Measurements from ENCODE around the gene SRPK3.
"Not testable (repeated sequence)": the region's sequence is repeated elsewhere in the genome, so short reads cannot be mapped to it uniquely, and the experiment has no call there.

SRPK3 gene, protein sequence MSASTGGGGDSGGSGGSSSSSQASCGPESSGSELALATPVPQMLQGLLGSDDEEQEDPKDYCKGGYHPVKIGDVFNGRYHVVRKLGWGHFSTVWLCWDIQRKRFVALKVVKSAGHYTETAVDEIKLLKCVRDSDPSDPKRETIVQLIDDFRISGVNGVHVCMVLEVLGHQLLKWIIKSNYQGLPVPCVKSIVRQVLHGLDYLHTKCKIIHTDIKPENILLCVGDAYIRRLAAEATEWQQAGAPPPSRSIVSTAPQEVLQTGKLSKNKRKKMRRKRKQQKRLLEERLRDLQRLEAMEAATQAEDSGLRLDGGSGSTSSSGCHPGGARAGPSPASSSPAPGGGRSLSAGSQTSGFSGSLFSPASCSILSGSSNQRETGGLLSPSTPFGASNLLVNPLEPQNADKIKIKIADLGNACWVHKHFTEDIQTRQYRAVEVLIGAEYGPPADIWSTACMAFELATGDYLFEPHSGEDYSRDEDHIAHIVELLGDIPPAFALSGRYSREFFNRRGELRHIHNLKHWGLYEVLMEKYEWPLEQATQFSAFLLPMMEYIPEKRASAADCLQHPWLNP

DNA sequence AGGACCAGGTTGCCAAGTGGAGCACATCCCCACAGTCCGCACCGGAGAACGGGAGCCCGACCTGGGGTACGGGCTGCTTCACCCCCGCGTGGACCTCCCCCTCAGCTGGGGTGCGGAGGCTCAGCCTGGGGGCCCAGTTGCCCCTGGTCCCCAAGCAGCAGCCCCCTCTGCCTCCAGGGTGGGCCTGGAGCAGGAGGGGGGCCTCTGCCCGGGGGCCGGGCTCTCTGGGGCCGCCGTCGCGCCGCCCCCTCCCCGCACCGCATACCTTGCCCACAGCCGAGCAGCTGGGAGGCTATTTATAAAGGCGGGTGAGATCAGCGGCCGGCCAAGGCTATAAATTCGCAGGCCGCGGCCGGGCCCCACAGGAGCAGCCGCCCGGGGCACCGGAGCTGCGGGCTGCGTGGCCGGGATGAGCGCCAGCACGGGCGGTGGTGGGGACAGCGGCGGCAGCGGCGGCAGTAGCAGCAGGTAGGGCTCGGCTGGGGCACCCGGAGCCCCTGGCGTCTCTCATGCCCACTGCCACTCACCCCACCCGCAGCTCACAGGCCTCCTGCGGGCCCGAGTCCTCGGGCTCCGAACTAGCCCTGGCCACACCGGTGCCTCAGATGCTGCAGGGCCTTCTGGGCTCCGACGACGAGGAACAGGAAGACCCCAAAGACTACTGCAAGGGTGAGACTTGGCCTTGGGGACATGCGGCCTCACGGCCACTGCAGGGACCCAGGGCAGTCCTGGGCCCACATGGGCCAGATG lies at the start of gene SRPK3:
Gene SRPK3 (plus strand): TSS at position 364 of the 750 bp plus-strand sequence. CDS start 46 bp downstream, at position 410.
- no peak for DNase-seq

DNA sequence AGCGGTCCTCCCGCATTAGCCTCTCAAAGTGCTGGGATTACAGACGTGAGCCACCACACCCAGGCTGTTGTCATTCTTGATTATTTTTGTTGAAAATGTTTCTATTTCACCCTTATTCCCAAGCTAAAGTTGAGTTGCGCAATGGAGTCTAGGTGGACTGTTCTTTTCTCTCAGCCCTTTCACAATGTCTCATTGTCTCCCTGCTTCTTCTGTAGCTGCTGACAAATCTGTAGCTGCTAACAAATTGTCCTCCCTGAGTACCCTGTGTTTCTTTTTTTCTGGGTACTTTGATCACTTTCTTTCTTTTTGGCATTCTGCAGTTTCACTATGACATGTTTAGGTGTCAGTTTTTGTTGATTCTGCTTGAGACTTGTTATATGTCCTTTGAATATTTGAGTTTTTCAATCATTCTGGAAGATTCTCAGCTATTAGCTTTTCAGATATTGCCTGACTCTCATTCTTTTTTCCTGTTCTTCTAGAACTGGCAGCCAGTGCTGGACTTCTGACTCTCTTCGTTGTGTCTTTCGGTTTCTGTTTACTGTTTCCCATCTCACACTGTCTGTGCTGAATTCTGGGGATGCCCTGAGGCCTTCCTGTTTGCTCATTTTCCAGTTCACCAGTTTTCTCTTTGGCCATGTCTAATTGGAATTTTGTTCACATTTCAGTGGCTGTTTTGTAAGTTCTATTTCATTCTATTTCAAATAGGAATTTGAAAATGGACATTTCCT lies 49.6 kb upstream of the SRPK3 start:
- no peak for DNase-seq

DNA sequence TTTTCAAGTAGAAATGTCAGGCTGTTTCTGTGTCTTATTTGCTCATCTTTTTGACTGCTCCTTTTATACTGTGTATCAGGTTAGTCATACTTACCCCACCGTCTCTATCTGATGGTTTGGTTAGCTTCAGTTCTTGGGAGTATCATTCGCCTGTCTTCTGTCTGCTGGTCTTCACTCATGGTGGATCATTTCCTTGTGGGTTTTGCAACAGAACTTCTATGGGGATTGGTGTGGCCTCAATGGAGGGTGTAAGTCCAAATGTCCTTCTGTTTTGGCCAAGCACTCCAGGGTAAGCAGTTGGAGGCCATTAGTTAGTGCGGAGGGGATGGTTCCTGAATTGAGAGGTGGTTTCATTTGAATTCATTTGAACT lies 49.0 kb upstream of the SRPK3 start:
- DNase-seq = no peak

DNA sequence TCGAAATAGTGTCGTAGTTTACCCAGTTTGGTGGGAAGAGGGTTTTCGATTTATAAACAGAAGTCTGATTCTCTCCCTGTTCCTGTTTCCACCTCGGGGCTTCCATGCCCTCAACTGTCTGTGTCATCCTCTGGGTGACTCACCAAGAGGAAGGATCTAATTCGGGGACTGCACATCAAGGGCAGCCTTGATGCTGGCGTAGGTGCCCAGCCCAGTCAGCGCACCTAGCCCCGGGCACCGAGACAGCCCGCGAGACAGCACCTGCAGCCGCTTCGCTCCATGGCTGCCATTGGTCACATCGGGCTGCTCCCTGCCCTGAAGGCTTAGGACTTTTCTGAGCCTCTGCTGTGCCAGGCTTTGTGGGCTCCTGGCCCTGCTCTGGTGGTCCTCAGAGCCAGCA lies 48.4 kb upstream of the SRPK3 start:
- DNase-seq = no peak

DNA sequence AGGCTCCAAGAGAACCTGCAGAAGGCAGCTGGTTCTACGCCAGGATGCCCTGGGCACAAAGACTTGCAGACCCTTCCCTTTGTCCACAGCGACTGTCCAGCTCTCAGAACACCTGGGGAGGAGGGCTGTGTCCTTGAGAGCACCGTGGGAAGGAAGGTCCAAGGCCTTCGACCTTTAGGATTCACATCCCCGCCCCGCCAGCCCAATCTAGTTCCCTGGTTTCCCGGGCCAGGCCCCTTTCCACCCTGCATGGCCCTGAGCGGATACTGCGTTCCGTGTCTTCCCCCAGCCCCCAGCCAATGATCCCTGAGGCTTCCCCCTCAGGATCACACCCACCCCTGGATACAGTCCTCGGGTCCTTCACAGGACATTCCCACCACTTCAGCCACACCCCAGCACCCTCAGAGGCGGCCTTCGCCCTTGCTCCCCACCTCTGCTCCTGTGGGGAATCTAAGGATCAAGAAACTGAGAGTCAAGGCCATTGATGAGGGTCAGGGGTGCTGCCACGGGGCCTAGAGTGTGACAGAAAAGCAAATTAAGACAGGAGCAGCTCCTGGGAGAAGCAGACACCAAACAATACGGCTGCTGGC lies 47.1 kb upstream of the SRPK3 start:
- DNase-seq = no peak

DNA sequence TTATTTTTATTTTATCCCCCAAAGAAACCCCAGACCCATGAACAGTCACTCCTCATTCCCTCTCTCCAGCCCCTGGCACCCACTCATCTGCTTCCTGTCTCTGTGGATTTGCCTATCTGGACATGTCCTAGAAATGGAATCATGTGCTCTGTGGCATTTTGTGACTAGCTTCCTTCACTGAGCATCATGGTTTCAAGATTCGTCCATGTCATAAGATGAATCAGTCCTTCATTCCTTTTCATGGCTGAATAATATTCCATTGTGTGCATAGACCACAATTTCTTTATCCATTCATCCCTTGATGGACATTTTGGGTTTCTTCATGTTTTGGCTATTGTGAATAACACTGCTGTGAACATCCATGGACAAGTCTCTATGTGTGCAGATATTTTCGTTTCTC lies 46.0 kb upstream of the SRPK3 start:
- DNase-seq = no peak

DNA sequence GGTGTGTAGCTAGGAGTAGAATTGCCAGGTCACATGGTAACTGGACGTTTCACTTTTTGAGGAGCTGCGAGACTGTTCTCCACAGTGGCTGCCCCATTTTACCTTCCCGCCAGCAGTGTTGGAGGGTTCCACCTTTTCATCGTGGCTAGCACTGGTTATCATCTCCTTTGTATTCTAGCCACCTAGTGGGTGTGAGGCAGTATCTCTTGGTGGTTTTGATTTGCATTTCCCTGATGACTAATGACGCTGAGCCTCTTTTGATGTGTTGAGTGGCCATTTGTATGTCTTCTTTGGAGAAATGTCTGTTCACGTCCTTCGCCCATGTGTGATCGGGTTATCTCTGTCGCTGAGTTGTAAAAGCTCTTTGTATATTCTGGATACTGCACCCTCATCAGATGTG lies 45.6 kb upstream of the SRPK3 start:
- no peak for DNase-seq

DNA sequence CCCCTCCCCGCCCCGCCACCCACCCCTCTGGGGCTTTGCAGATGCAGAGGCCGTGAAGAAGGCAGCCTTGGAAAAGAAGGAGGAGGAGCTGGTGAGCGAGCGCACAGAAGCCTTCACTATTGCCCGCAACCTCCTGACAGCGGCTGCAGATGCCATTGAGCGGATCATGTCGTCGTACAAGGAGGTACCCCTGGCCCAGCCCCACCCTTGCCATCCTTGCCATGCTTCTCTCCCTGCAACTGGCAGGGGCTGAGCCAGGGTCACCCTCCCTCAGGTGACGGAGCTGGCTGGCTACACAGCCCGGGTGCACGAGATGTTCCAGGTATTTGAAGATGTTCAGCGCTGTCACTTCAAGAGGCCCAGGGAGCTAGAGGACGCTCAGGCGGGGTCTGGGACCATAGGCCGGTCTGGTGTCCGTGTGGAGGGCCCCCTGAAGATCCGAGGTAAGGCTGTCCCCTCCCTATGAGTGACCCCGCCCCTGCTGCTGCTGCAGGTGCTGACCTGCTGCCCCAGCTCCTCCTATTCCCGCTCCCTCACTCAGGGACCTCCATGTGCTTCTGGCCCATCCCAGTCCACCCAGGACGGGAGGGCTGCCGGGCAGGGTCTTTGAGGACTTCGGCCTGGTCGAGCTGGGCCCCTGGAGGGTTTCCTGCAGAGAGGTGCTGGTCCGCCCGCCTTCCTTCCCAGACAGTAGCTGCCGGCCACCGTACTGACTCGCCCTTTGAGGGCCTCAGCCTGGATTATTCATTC lies 44.6 kb upstream of the SRPK3 start:
- no peak for DNase-seq

DNA sequence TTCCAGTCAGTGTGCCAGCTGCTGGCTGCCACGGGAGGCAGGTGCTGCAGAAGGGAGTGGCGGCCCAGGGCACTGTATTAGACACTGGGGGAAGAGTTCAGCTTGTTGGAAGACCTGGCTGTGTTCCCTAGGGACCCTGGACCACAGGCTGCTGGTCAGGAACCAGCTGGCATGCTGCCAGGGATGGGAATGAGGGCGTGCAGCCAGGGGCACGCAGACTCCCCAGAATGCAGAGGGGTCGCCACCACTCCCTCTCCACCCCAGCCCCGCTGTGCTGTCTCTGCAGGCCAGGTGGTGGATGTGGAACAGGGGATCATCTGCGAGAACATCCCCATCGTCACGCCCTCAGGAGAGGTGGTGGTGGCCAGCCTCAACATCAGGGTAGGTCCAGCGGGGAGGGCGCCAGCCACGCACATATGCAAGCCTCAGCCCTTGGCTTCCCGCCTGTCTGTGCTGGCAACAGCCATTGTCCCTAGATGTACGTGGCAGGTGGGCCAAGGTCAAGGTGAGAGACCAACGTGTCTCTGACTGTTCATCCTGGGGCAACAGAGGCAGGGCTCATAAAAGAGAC lies 43.9 kb upstream of the SRPK3 start:
- no peak for DNase-seq

DNA sequence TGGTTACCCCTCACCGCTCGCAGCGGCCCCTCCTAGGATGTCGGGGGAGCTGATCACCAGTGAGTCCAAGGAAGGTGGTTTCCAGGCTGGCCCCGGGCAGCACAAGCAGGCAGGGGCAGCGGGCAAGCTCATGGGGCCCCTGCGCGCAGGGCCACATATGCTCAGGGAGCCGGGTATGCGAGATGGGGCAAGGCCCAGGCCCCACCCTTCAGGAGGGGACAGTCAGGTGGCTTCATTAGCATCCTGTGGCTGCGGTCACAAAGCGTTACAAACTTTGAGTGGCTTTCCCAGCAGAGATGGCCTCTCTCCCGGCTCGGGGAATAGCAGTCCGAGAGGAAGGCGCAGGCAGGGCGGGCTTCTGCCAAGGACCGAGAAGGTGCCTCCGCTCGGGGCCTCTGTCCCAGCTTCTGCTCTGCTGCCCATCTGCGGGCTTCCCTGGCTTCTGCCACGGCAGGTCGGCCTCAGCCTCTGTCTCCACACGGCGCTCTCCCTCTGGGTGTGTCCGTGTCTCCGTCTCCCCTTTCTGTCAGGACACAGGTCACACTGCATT lies 42.7 kb upstream of the SRPK3 start:
- no peak for DNase-seq

DNA sequence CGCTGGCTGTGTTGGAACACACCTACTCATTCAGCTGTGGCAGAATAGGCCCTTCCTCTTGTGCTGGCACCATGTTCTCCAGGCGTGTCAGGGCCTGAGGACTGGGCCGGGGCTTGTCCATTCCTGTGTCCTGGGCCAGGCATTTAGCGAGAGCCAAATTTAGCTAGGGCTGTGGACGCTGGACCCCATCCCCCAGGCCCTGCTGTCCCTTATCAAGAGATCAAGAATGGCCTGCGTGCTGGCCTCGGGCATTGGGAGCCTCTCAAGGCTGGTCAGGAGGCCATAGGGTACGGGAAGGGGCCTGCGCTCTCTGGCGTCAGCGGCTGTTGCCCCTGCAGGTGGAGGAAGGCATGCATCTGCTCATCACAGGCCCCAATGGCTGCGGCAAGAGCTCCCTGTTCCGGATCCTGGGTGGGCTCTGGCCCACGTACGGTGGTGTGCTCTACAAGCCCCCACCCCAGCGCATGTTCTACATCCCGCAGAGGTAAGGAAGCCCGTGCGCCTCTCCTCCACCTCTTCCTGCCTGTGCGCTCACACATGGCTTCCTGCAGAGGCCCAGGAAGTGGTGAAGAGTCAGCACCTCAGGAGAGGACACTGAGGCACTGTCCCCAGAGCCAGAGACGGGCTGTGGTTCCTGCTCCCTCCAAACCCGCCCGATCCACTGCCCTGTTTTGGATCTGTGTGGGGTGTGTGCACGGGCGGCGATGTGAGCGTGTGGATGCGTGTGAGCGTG lies 40.9 kb upstream of the SRPK3 start:
- DNase-seq = no peak

DNA sequence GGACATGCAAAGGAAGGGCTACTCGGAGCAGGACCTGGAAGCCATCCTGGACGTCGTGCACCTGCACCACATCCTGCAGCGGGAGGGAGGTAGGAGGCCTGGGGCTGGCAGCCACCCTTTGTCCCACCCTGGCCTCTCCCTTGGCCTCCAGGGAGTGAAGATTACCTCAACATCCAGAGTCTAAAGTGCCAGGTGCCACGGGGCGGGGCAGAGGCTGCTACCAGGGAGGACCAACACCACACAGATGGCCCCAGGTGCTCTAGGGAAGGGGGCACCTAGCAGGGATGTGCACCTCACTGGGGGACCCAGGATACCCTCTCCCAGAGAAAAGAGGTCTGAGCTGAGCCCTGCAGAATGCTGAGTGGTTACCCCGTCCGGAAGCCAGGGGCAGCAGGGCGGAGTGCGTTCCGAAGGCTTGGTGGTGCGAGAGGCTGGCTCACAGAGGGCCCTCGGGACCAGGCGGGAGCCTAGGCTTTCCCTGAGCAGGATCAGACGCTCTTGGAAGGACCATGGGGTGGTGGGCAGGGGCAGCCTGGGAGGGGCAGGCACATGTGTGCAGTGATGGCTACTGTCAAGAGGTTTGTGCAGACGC lies 40.1 kb upstream of the SRPK3 start:
- DNase-seq = no peak

DNA sequence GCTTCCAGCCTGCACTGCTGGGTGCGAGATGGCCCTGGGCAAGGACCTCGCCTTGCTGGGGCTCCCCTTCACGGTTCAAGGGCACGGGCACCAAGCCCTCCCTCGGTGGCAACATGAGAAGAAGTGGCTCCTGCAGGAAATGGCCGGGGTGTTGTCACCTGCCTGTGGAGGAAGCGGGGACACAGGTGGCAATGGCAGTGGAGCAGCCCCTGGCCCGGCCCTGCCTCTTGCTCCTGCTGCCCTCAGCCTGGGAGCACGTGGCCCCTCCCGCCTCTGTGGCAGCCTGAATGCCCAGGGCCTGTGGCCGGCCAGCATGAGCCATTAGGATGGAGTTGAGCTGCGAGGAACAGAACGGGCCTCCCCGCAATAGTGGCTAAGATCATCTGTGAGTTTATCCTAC lies 39.4 kb upstream of the SRPK3 start:
- no peak for DNase-seq

DNA sequence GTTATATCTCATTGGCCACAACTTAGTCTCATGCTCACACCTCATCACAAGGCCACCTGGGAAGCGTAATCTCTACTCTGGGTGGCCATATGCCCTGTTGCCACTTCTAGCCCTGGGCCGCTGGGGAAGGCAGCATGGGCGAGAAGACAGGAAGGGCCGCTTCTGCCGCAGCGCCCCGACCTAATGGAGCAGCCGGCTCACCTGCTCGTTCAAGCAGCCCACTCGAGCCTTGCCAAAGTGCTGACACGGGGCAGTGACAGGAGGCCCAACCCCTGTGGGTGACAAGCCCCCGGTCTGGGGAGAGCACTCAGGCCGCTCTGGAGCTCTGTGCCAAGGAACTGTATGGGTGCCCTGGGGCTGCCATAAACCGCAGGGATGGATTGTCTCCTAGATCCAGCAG lies 38.7 kb upstream of the SRPK3 start:
- DNase-seq = not testable (repeated sequence)

DNA sequence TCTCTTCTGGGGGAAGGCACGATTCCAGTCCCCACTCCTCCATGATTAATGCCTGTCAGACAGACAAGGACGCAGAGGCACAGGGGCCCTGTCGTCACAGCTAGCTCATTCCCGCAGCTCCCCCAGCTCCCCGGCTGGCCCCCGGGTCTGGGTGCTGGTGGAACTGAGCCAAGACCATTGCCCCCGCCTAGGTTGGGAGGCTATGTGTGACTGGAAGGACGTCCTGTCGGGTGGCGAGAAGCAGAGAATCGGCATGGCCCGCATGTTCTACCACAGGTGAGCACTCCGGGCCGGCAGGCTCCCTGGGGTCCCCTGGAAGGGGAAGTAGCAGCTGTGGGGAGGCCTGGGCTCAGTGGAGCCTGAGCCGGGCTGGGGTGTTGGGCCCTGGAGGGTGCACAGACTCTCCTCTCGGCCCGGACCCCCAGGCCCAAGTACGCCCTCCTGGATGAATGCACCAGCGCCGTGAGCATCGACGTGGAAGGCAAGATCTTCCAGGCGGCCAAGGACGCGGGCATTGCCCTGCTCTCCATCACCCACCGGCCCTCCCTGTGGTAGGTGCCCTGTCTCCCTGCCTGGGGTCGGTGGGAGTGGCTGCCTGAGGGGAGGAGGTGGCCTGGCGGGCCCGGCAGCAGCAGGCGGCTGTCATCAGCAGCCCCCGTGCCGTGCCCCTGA lies 37.9 kb upstream of the SRPK3 start:
- DNase-seq = not testable (repeated sequence)

DNA sequence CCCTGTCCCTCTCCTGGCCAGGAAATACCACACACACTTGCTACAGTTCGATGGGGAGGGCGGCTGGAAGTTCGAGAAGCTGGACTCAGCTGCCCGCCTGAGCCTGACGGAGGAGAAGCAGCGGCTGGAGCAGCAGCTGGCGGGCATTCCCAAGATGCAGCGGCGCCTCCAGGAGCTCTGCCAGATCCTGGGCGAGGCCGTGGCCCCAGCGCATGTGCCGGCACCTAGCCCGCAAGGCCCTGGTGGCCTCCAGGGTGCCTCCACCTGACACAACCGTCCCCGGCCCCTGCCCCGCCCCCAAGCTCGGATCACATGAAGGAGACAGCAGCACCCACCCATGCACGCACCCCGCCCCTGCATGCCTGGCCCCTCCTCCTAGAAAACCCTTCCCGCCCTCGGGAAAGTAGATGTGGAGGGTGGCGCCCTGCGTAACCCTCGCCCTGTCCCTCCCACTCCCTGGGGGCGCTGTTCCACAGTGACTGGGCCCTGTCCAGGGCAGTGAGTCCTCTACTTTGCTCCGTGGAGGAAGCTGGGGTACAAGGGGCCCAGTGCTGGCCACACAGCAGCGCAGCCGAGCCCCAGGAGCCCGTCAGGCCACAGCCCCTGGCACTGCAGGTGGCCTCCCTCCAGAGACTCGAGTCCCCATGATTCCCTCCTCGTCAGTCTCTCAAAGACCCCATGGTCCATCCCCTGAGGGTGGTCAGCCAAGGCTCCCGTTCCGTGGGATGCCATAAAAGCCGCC lies 37.2 kb upstream of the SRPK3 start:
- not testable (repeated sequence) for DNase-seq

DNA sequence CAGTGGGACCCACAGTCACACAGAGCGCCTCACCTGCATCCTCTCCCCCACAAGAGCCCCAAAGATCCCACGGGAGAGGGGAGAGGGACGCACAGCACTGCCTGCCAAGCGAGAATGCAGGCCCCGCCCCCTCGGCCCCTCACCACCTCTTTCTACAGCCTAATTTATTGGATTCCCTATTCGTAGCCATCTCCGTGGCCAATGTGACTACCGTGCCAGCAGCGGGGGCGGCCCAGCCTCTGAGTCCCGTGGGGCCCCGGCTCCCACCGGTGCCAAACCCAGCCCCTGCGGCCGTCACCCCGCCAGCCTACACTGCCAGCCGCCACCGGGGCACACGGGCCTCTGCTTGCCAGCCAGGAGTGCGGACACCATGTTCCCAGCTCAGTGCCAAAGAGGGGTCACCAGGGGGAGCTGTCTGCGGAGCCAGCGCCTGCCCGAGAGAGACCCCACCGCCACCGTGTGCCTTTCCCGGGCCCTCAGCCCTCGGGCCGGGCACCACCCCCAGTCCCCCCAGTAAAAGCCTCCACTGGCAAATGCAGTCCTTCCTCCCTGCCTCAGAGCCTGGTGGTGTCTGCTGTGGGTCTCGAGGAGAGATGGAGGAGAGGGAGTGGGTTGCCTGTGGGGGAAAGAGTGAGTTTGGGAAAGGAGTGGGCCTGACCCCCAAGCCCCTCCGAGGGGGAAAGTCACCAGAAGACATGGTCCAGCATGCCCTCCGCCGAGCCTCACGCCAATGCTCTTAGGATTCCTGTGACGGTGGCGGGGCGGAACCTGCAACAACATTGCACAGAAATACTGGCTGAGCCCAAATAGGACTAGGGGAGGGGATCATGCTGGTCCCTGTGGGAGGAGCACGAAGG lies 36.4 kb upstream of the SRPK3 start:
- no peak for DNase-seq

DNA sequence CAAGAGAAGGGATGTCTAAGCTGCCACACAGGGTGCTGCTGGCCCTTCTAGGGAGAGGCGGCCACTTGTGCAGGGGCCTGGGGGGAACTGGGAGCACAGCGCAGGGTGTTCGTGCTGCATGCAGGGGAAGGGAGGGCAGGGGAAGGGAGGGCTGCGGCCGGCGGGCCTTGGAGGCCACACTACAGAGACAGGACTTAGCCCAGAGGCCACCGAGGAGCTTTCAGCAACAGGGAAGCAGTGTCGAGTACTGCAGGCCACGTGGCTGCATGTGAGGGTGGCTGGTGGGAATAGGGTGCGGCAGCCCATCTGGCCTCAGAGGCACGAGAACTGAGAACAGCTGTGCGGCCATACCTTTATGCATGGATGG lies 35.8 kb upstream of the SRPK3 start:
- not testable (repeated sequence) for DNase-seq

Measured in stimulated activated CD4-positive, alpha-beta T cell treated with anti-CD3 and anti-CD28 coated beads, Interleukin-2, amount 100 ng/mL, for 24 hours (primary cell).